ENCODE data around the gene ZBTB16.
"Not testable (repeated sequence)": the region's sequence is repeated elsewhere in the genome, so short reads cannot be mapped to it uniquely, and the experiment has no call there.

ZBTB16 gene

GRCh38 chr11:114042234-114042633 is 17.3 kb upstream of the ZBTB16 start:
- no peak for DNase-seq (ENCODE audit: low read depth in 3 of 3)

- DNase-seq (ENCODE audit: low read depth in 3 of 3): no peak
These were observed 15.3 kb upstream of the ZBTB16 start for GRCh38 chr11:114044042-114044871.

DNA sequence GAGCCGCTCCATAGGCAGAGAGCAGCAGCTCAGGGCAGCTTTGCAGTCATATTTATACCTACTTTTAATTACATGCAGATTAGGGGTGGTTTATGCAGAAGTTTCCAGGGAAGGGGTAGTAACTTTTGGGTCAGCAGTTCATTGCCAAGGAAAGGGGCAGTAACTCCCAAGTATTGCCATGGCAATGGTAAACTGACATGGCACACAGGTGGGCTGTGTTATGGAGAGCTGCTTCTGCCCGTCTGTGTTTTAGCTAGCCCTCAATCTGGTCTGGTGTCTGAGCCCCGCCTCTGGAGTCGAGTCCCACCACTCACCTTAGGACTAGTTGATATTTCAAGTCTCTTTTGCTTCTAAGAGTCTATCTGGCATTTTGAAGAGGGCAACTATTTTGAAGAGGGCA is 12.2 kb upstream of the ZBTB16 start:
- DNase-seq (ENCODE audit: low read depth in 3 of 3): no peak

DNA sequence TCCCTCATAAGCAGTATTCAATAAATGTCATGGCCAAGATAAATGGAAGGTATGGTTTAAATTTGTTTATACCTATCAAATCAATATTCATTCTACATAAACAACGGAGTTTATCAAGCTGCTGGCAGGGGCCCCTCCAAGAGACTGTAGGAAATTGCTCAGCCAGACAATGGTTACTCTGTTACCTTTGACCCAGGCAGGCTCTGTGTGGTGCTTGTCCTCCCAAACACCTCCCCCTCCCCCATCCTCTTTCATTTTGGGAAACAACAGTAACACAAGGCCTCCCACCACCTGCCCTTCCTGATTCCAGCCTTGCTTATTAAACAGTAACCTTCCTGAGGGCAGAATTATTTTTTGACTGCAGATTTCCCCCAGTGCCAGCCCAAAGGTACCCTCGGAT is 10.5 kb upstream of the ZBTB16 start:
- no peak for DNase-seq (ENCODE audit: low read depth in 3 of 3)

GRCh38 chr11:114049766-114050165 is 9.7 kb upstream of the ZBTB16 start:
- DNase-seq (ENCODE audit: low read depth in 3 of 3): not testable (repeated sequence)

DNA sequence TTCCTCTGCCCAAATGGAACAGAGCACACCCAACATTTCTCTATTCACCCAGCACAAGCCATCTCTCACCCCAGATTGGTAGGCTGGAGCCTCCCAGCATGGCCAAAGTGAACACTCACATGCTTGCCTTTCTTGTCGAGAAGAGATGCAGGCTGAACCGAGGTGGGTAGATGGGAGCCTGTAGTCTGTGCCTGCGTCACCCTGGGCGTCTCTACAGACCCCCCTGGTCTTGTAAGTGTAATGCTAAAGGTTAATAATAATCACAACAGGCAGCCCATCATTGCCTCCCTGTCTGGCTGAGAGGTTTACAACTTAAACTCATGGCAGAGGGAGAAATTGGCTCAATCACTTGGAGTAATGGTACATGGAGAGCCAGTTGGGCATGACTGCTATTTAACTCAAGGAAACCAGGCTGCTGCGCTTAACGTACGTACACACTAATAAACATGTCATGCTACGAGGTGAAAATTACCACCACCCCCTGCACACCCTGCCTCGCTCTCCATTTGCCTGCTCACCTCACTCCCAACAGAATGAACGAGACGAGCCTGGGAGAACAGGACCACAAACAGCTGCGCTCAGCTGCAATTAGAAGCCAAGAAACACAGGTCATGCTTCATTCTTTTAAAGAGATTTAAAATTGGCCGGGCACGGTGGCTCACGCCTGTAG is 9.1 kb upstream of the ZBTB16 start:
- DNase-seq (ENCODE audit: low read depth in 3 of 3): no peak

DNA sequence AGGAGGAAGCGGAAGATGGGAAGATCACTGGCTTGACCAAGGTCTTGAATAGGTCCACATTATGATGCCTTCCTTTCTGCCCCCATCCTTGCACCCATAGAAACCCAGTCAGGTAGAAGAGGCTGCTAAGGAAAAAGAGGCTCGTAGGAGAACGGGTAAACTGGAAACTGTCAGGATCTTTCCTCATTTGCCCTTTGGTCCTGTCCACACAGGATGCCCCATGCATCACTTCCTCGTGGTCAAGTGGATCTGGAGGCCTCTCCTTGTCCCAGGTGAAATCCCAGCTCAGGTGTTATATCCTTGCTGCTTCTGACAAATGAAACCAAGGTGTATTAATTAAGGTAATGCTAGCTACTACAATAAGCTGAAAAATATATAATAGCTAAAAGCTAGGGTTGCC is 8.0 kb upstream of the ZBTB16 start:
- no peak for DNase-seq (ENCODE audit: low read depth in 3 of 3)

DNA sequence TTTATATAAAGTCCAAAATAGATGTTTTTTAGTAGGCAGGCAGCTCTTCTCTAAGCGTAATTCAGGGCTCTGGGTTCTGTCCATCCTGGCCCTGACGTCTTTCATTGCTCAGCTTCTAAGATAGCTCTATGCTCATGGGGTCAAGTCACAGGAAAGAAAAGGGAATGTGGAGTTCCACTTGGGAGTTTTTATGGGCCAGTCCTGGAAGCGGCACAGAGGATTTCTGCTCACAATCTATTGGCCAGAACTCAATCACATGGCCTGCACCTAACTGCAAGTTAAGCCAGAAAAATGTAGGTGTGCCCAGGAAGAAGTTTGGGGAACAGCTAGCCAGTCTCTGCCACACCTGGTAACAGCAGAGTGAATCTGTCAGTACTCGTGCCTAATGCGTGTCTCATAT is 7.4 kb upstream of the ZBTB16 start:
- DNase-seq (ENCODE audit: low read depth in 3 of 3): no peak

DNA sequence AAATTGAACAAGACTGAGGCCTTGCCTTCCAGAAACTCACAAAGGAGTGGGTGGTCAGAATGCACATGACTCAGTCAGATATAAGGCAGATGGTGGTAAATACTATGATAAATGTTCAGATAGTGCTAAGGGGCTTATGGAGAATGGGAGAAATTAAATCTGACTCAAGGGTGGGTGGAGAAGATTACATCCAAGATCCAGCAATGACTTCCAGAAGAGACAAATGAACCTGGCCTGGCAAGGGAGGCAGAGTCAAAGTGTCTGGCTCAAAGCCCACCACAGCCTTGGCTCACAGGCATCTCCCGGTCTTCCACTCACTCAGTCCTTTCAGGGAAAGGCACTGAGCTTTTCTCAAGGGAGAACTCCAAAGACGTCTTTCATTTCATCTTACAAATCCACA is 6.1 kb upstream of the ZBTB16 start:
- no peak for DNase-seq (ENCODE audit: low read depth in 3 of 3)

DNA sequence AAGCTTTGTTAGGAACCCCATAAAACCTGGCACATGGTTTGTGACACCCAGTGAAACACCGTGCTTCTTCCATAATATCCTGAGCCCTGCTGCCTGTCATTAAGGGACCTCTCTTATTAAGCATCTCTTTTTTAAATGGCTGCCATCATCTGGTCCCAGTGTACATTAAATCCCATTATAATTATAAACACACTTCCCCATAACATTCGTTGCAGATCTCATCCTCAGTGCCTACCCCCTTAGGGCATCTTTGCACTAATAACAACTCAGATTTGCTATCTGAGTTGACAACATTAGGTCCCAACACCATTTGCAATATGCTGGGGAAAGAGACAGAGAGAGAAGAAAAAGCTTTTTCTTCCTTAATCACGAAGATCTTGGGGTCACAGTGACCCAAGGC is 4.7 kb upstream of the ZBTB16 start:
- no peak for DNase-seq (ENCODE audit: low read depth in 3 of 3)

DNA sequence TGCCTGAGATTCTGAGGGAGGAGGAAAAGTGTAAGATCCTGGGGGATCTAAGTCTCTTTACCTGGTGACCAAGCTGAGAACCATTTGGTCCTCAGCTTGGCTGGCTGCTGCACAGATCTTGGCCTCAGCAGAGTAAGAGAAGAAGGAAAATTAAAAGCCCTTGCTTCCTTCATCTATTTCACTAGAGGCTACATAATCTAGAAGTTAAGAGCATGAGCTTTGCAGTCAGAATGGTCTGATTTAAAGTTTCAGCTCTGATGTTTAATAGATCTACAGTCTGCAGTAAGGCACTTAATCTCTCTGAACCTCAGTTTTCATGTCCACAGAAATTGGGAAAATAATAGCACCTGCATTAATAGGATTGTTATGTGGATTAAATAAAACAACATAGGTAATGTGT is 3.1 kb upstream of the ZBTB16 start:
- DNase-seq (ENCODE audit: low read depth in 3 of 3): no peak

DNA sequence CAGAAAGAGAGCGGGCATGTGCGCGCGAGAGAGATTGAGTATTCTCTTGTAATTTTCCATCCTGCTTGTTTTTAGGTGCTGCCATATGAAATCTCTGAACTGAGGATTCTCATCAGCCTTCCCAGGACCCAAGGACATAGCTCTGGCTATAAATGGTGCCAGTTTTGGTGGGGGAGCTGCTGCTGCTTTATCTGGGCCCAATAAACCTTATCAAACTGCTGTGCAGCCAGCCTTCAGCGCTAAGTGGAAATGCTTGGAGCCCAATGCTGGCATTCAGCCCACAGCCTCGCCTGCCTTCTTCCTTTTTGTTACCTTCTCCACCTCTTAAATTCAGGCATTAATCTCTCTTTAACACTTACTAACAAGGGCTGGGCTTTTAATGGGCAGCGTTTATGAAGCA is 2.4 kb upstream of the ZBTB16 start:
- DNase-seq (ENCODE audit: low read depth in 3 of 3): no peak

- no peak for DNase-seq (ENCODE audit: low read depth in 3 of 3)
These were observed 1.9 kb upstream of the ZBTB16 start for GRCh38 chr11:114057605-114058004.

- no peak for DNase-seq (ENCODE audit: low read depth in 3 of 3)
These were observed 1.3 kb upstream of the ZBTB16 start for GRCh38 chr11:114058026-114058706.

- no peak for DNase-seq (ENCODE audit: low read depth in 3 of 3)
These were observed 637 bp upstream of the ZBTB16 start for GRCh38 chr11:114058871-114059277.

DNA sequence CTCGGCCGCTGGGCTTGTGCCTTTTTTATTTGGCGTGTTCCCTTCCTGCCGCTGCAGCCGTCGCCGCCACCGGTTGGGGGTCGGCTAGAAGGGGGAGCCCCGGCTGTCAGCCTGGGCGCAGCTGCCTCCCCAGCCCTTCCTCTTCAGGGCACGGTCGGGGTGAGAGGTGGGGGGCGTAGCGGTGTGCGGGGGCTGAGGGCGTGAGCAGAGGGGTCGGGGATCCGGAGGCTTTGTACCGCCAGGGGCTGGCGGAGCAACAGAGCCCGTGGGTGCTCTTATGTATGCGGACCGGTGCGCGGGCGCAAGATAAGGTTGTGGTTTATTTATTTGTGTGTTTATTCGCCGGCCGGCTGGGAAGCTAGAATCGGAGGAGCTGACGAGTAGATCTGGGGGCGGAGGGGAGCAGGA is 477 bp downstream of the ZBTB16 start:
- DNase-seq (ENCODE audit: low read depth in 3 of 3): no peak

GRCh38 chr11:114060392-114061047 is 1.0 kb downstream of the ZBTB16 start:
- DNase-seq (ENCODE audit: low read depth in 3 of 3): no peak

- DNase-seq (ENCODE audit: low read depth in 3 of 3): no peak
These were observed 1.7 kb downstream of the ZBTB16 start for GRCh38 chr11:114061048-114061680.

DNA sequence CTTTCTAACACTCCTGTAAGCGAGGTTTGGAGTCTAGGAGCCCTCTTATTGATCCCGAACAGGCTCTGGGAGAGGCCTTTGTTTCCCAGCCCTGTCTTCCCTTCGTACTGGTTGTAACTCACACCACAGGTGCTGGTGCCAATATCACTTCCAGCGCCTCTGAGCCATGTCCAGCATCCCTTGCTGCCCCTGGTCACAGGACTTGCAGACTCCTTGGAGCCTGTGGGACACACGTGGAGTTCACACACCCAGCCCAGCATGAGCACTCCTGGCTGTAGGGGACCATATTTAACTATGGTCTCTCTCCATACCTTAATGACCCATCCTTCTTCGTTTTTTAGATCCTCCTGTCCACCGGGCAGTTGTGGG is 2.2 kb downstream of the ZBTB16 start:
- DNase-seq (ENCODE audit: low read depth in 3 of 3): no peak

- no peak for DNase-seq (ENCODE audit: low read depth in 3 of 3)
These were observed 2.8 kb downstream of the ZBTB16 start for GRCh38 chr11:114062272-114062671.

DNA sequence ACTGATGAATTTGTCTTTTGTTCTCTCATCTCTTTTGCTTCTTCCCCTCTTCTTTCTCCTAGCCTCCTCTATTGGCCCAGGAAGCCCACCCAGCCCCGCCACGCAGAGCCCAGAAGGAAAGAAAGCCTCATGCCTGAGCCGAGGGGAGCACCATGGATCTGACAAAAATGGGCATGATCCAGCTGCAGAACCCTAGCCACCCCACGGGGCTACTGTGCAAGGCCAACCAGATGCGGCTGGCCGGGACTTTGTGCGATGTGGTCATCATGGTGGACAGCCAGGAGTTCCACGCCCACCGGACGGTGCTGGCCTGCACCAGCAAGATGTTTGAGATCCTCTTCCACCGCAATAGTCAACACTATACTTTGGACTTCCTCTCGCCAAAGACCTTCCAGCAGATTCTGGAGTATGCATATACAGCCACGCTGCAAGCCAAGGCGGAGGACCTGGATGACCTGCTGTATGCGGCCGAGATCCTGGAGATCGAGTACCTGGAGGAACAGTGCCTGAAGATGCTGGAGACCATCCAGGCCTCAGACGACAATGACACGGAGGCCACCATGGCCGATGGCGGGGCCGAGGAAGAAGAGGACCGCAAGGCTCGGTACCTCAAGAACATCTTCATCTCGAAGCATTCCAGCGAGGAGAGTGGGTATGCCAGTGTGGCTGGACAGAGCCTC is 3.8 kb downstream of the ZBTB16 start:
- DNase-seq (ENCODE audit: low read depth in 3 of 3): no peak
